B cell (primary cell): ENCODE data around the gene DCUN1D3.

ENCODE experiments used
- CTCF ChIP-seq: fragments of 200-600 bp; IDR thresholded peaks from one replicate; pipeline ENCODE4 v1.8.0; 2022; ENCODE audit warnings: antibody characterized with exemption, mild to moderate bottlenecking
- EZH2 ChIP-seq: IDR thresholded peaks from 2 replicates; pipeline ENCODE4 v1.6.1; 2012; ENCODE audit warnings: borderline replicate concordance, low read depth, mild to moderate bottlenecking, moderate library complexity, low read length; ENCODE audit not compliant: insufficient read depth, poor library complexity, severe bottlenecking

DNA sequence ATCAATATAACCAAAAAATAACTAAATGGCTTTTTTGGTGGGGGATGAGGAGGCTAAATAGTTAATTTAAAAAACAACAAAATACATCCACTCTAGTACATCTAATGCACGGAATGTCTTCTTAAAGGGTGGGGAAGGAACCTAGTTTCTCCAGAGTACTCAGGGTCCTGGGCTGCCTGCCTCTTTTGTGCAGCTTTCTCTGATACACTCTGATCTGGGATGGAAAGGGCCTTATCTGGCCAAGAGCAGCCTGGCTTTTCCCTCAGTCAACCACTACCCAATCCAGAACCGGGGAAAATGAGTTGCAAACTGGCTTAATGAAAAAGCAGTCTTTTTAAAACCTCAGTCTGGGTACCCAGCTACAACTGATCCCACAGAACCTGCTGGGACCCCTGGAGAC, 42.9 kb downstream of the DCUN1D3 start:
- no peak for TF ChIP-seq CTCF
- TF ChIP-seq EZH2, result no peak
